GM13977 (cell line): ENCODE measurements around the gene FNBP1L.

Source experiments
- DNase-seq: peaks from one replicate; pipeline ENCODE4 v3.0.0; 2012; ENCODE audit warnings: low spot score
- CTCF ChIP-seq: IDR thresholded peaks from 2 replicates; pipeline ENCODE4 v1.5.1; 2012; ENCODE audit warnings: mild to moderate bottlenecking, control low read depth; ENCODE audit not compliant: insufficient read depth; ENCODE audit errors: extremely low read depth, missing control alignments
- in situ Hi-C: fragments of 300-500 bp; cut with MboI; formaldehyde crosslinking; loops from one replicate; pipeline ENCODE4 v1.12.0; 2022; ENCODE audit warnings: low sequenced_read_pairs, low pct_unique_long_range_greater_than_20kb, mixed read lengths, inconsistent platforms; ENCODE audit not compliant: unreplicated experiment

FNBP1L gene

GRCh38 chr1:93434088-93434487, 13.8 kb upstream of the FNBP1L start:
- DNase-seq = no peak
- TF ChIP-seq CTCF = no peak
- in situ Hi-C loops = loop anchor here (25.0 kb wide), 1 partner anchor 403 kb away; no protein-coding TSS in a partner anchor

DNA sequence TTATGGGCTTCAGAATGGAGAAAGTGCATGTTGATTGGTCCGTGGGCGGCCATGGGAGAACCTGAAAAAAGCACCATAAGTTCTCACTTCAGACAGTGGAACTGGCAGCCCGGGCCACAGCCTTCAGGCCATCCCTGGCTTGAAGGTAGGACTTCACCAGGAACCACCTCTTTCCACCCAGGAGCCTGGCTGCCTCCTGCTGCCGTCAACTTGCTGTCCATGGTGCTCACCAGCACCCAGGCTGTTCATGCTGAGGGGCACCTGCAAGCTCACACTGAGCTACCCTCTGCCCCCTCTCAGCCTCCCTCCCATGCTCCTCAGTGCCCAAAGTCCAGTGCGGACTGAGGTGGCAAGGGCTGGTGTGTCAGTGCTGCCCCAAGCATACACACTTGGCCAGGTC, 12.9 kb upstream of the FNBP1L start:
- TF ChIP-seq CTCF = no peak
- no peak for DNase-seq
- in situ Hi-C loops = loop anchor here (25.0 kb wide), 1 partner anchor 402 kb away; no protein-coding TSS in a partner anchor

DNA sequence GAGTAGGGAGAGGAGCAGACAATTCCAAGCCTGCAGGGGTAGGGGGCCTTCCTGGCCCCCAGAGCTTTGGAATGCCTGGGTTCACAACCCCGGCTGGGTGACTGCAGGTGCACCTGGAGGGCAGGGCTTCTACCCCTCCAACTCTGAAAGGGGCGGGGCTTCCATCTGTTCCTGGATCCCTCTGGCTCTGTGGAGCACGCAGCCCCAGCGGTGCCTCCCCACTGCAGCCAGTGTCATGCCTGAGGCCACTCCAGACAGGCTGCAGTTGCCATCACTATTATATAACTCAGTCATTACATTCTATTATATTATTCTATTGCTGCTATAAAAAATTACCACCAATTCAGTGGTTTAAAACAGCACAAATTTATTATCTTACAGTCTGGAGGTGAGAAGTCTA, 12.5 kb upstream of the FNBP1L start:
- no peak for TF ChIP-seq CTCF
- in situ Hi-C loops = loop anchor here (25.0 kb wide), 1 partner anchor 402 kb away; no protein-coding TSS in a partner anchor
- no peak for DNase-seq

DNA sequence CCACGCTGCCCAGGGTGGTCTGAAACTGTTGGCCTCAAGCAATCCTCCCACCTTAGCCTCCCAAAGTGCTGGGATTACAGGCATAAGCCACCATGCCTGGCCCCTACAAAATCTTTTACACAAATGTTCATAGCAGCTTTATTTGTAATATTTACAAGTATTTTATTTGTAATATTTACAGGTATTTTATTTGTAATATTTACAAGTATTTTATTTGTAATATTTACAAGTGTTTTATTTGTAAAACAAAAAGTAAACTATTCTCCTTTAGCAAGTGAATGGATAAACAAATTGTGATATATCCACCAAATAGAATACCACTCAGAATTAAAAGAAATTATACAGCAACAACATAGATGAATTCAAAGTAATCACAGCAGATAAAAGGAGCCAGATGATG, 11.4 kb upstream of the FNBP1L start:
- DNase-seq = no peak
- in situ Hi-C loops = loop anchor here (25.0 kb wide), 1 partner anchor 401 kb away; no protein-coding TSS in a partner anchor
- TF ChIP-seq CTCF = no peak

GRCh38 chr1:93437976-93438605, 9.8 kb upstream of the FNBP1L start:
- in situ Hi-C loops = loop anchor here (25.0 kb wide), 1 partner anchor 399 kb away; no protein-coding TSS in a partner anchor
- TF ChIP-seq CTCF = peak; percentile 40
- DNase-seq = peak; percentile 68

DNA sequence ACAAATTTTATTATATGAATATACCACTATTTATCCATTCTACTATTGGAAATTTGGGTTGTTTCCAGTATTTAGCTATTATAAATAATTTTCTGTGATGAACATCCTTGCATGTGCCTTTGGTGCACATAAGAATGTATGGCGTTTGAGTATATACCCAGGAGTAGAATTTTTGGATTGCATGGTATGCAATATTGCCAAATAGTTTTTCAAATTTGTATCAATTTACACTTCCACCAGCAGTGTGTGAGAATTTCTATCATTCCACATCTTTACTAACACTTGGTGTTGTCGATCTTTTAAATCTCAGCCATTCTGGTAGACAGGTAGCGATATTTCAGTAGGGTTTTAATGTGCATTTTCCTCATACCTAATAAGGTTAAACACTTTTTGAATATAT, 9.2 kb upstream of the FNBP1L start:
- in situ Hi-C loops = loop anchor here (25.0 kb wide), 1 partner anchor 399 kb away; no protein-coding TSS in a partner anchor
- TF ChIP-seq CTCF = no peak
- no peak for DNase-seq

GRCh38 chr1:93440272-93440671, 7.6 kb upstream of the FNBP1L start:
- DNase-seq = no peak
- in situ Hi-C loops = loop anchor here (10.0 to 25.0 kb wide), 2 partner anchors 185 to 397 kb away; no protein-coding TSS in a partner anchor
- TF ChIP-seq CTCF = no peak
